ENCODE data around the gene NUAK2. TPM values are rescaled to one million over a fixed set of nuclear protein-coding genes. Genes with fewer than 3 reads are reported as not detected.

The NUAK2 gene
- total RNA-seq, 2 donors from 2014 or later: 5.1 to 8.6 TPM

- Mint-ChIP-seq H3K27ac (peak overlapping the region; percentile 29), H3K27me3 (peaks cover 23% of the 10 kb centered on the region), H3K4me3 (peak overlapping the region; percentile 55), H3K36me3 (ENCODE audit: low read depth) (peaks cover 6% of the 10 kb centered on the region), H3K4me1 (peaks cover 28% of the 10 kb centered on the region)
- ATAC-seq: no peak
- H3K9me3 ChIP-seq (ENCODE audit: control insufficient read depth, low read length, poor library complexity, severe bottlenecking): no peaks in the 10 kb centered on the region
- no peak for DNase-seq
Observed at GRCh38 chr1:205324781-205325180, 3.2 kb upstream of the NUAK2 start.

DNA sequence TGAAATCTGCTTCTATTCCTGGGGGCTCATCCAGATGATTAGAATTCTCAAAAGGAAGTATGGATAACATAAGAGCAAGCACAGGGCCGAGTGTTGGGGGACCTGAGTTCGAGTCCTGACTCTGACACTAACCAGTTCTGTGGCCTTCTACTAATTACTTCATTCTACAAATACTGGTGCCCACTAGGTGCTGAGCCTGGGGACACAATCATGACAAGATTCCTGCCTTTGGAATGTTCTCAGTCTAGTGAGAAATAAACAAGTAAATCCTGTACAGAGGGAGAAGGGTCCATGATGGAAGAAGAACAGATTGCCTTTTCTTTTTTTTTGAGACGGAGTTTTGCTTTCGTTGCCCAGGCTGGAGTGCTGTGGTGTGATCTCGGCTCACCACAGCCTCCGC is 2.2 kb upstream of the NUAK2 start:
- H3K27ac Mint-ChIP-seq: peak overlapping the region; percentile 8
- no peak overlapping the region for H3K4me3 Mint-ChIP-seq

DNA sequence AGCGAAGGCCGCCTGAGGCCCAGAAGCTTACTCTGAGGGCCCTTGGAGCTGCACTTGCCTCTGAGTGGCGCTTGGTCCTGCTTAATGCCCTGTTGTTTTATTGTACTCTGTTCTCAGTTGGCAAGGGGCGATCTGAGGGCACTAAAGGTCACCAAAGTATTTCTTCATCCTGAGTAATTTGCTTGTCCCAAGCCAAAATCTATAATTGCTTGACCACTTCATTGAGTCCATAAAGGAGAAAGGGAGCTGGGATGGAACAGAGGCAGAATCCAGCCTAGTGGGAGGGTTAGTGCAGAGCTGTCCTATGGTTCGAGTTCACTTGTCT is 376 bp upstream of the NUAK2 start:
- Mint-ChIP-seq H3K27ac (peak overlapping the region; percentile 95), H3K4me1 (peaks cover 48% of the 10 kb centered on the region), H3K36me3 (ENCODE audit: low read depth) (peaks cover 7% of the 10 kb centered on the region), H3K27me3 (peaks cover 11% of the 10 kb centered on the region), H3K4me3 (peak overlapping the region; percentile 98)
- H3K9me3 ChIP-seq (ENCODE audit: control insufficient read depth, low read length, poor library complexity, severe bottlenecking): no peaks in the 10 kb centered on the region
- ATAC-seq (no peak), DNase-seq (no peak)

More for the DNA sequence above, 2.2 kb upstream of the NUAK2 start:
- H3K36me3 Mint-ChIP-seq (ENCODE audit: low read depth): peaks cover 7% of the 10 kb centered on the region
- peaks cover 36% of the 10 kb centered on the region for H3K4me1 Mint-ChIP-seq
- H3K27me3 Mint-ChIP-seq: peaks cover 15% of the 10 kb centered on the region
- no peak for ATAC-seq
- DNase-seq: no peak
- no peaks in the 10 kb centered on the region for H3K9me3 ChIP-seq (ENCODE audit: control insufficient read depth, low read length, poor library complexity, severe bottlenecking)

DNA sequence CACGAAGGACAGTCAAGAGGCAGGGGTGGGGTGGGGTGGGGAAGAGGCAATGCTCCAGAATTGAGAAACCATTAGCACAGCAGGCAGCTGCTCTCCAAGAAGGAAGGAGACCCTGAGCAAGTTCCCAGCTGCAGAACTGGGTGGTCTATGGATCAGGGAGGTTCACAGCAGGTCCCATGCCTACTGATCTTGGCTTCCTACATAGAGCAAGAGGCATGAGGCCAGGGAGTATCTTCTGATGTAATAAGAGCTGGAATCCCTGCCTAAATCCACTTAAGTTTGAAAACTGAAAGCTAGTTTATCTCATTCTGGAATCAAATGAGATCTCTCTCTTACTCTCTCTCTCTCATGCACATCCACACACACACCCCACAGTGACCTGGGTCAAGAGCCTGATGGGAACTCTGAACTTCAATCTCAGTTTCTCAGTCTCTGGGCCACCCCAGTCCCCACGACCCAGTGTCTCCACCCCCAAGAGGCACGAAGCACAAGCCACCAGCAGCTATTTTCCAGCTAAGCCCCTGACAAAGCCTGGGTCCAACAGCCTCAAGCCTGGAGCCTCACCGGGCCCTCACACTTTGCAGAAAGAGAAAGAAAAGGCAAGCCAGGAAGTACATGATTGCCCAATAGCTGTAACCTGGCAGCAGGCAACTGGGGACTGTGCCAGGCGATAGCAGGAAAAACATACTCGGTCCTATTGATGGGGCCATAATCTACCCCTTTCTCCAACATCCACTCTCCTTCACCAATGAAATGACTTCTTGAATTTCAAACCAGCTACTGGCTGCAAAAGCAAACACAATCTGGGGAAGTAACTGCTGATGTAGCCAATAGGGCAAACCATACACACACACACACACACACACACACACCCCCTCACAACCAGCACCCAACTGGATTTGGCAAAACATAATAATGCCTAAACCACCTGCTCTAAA is 2.2 kb downstream of the NUAK2 start:
- peak overlapping the region; percentile 95 for H3K27ac Mint-ChIP-seq
- H3K4me1 Mint-ChIP-seq: peaks cover 48% of the 10 kb centered on the region
- peak; percentile 24 for ATAC-seq
- H3K9me3 ChIP-seq (ENCODE audit: control insufficient read depth, low read length, poor library complexity, severe bottlenecking): no peaks in the 10 kb centered on the region
- H3K4me3 Mint-ChIP-seq: peak overlapping the region; percentile 98
- H3K36me3 Mint-ChIP-seq (ENCODE audit: low read depth): peaks cover 7% of the 10 kb centered on the region
- H3K27me3 Mint-ChIP-seq: no peaks in the 10 kb centered on the region
- DNase-seq: no peak

GRCh38 chr1:205318231-205318991 is 3.1 kb downstream of the NUAK2 start:
- ATAC-seq: no peak
- H3K27ac Mint-ChIP-seq: peak overlapping the region; percentile 95
- H3K36me3 Mint-ChIP-seq (ENCODE audit: low read depth): peaks cover 7% of the 10 kb centered on the region

GRCh38 chr1:205317311-205317917 is 4.1 kb downstream of the NUAK2 start:
- H3K9me3 ChIP-seq (ENCODE audit: control insufficient read depth, low read length, poor library complexity, severe bottlenecking): no peaks in the 10 kb centered on the region
- ATAC-seq: no peak
- Mint-ChIP-seq H3K36me3 (ENCODE audit: low read depth) (peaks cover 7% of the 10 kb centered on the region), H3K4me1 (peaks cover 61% of the 10 kb centered on the region), H3K27me3 (no peaks in the 10 kb centered on the region), H3K4me3 (peak overlapping the region; percentile 98), H3K27ac (peak overlapping the region; percentile 95)
- no peak for DNase-seq

More at GRCh38 chr1:205318231-205318991, 3.1 kb downstream of the NUAK2 start:
- H3K9me3 ChIP-seq (ENCODE audit: control insufficient read depth, low read length, poor library complexity, severe bottlenecking): no peaks in the 10 kb centered on the region
- Mint-ChIP-seq H3K4me3 (peak overlapping the region; percentile 98), H3K27me3 (no peaks in the 10 kb centered on the region), H3K4me1 (peaks cover 54% of the 10 kb centered on the region)
- no peak for DNase-seq

- Mint-ChIP-seq H3K27ac (peak overlapping the region; percentile 95), H3K4me3 (peak overlapping the region; percentile 98), H3K36me3 (ENCODE audit: low read depth) (peaks cover 8% of the 10 kb centered on the region), H3K4me1 (peaks cover 61% of the 10 kb centered on the region), H3K27me3 (no peaks in the 10 kb centered on the region)
- ATAC-seq (no peak), DNase-seq (no peak)
- no peaks in the 10 kb centered on the region for H3K9me3 ChIP-seq (ENCODE audit: control insufficient read depth, low read length, poor library complexity, severe bottlenecking)
Observed at GRCh38 chr1:205316161-205316566, 5.4 kb downstream of the NUAK2 start.

DNA sequence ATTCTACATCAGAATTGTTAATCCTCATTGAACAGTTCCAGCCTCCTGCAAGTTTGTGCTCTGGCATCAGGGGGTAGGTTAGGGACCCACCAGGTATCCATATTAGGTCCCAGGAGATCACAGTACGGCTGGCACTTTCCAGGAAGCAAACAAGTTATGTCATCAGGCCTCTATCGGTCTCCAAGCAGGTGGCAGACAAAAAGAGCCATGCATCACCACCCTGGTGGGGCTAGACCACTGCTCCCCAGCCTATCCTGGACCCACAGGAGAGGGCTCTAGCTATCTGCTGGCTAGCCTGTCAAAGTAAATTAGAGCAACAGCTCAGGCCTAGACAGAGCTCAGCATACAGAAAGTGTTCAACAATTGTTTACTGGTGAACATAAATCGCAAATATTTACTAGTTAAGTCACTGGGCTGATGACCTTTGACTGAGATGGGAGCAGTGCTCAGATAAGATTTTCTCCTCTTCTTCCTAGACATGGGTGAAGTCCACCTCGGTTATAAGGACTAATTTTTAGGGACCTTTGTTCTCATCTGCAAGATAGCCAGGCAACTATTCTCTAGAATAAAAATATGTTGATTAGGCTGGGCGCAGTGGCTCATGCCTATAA is 6.4 kb downstream of the NUAK2 start:
- peaks cover 7% of the 10 kb centered on the region for H3K36me3 Mint-ChIP-seq (ENCODE audit: low read depth)
- no peak for DNase-seq
- peak overlapping the region; percentile 88 for H3K27ac Mint-ChIP-seq

GRCh38 chr1:205313563-205314308 is 7.8 kb downstream of the NUAK2 start:
- Mint-ChIP-seq H3K4me3 (peak overlapping the region; percentile 86), H3K4me1 (peaks cover 48% of the 10 kb centered on the region), H3K27ac (peak overlapping the region; percentile 88), H3K27me3 (no peaks in the 10 kb centered on the region), H3K36me3 (ENCODE audit: low read depth) (peaks cover 5% of the 10 kb centered on the region)
- DNase-seq (no peak), ATAC-seq (peak; percentile 84)
- no peaks in the 10 kb centered on the region for H3K9me3 ChIP-seq (ENCODE audit: control insufficient read depth, low read length, poor library complexity, severe bottlenecking)

More for the DNA sequence above, 6.4 kb downstream of the NUAK2 start:
- peak overlapping the region; percentile 86 for H3K4me3 Mint-ChIP-seq
- ATAC-seq: no peak
- peaks cover 58% of the 10 kb centered on the region for H3K4me1 Mint-ChIP-seq
- no peaks in the 10 kb centered on the region for H3K9me3 ChIP-seq (ENCODE audit: control insufficient read depth, low read length, poor library complexity, severe bottlenecking)
- H3K27me3 Mint-ChIP-seq: no peaks in the 10 kb centered on the region

DNA sequence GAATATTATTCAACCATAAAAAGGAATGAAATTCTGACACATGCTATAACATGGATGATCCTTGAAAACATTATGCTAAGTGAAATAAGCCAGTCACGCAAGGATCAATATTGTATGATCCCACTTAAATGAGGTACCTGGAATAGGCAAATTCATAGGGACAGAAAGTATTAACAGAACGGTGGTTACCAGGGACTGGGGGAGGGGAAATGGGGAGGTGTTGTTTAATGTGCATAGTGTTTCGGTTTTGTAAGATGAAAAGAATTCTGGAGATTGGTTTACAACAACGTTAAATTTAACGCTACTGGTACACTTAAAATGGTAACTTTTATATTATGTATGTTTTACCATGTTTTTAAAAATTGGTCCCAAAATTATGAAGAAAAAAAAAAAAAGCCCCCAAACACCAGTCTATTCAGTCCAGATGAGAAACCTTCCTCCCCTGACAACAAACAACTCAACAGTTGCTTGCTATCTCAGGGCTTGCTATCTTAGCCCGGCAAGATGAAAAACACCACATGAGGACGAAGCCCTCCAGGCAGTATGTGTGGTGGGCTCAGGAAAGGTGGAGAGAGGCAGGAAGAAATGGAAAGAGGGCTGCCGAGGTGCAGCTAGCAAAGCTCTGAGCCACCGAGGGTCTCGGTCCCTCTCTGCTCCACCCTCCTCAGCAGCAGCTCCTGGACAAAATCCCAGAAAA is 8.5 kb downstream of the NUAK2 start:
- ATAC-seq: no peak
- Mint-ChIP-seq H3K4me1 (peaks cover 45% of the 10 kb centered on the region), H3K4me3 (peak overlapping the region; percentile 86), H3K27ac (peak overlapping the region; percentile 88), H3K36me3 (ENCODE audit: low read depth) (peaks cover 5% of the 10 kb centered on the region), H3K27me3 (no peaks in the 10 kb centered on the region)
- H3K9me3 ChIP-seq (ENCODE audit: control insufficient read depth, low read length, poor library complexity, severe bottlenecking): no peaks in the 10 kb centered on the region
- DNase-seq: no peak

GRCh38 chr1:205310976-205311704 is 10.4 kb downstream of the NUAK2 start:
- no peak overlapping the region for H3K4me3 Mint-ChIP-seq
- H3K9me3 ChIP-seq (ENCODE audit: control insufficient read depth, low read length, poor library complexity, severe bottlenecking): no peaks in the 10 kb centered on the region
- peaks cover 38% of the 10 kb centered on the region for H3K4me1 Mint-ChIP-seq
- no peaks in the 10 kb centered on the region for H3K27me3 Mint-ChIP-seq
- DNase-seq (no peak), ATAC-seq (no peak)
- peak overlapping the region; percentile 67 for H3K27ac Mint-ChIP-seq
- H3K36me3 Mint-ChIP-seq (ENCODE audit: low read depth): peaks cover 5% of the 10 kb centered on the region

Measured in T-helper 17 cell (primary cell).